Neutrophil (primary cell): ENCODE measurements around the gene ASCL2.

Source experiments
- H3K27ac ChIP-seq: fragments of 200-600 bp; sonication (generic); 2 replicates; pipeline ENCODE4 v1.5.1; 2016; ENCODE audit warnings: mild to moderate bottlenecking, moderate library complexity
- H3K27me3 ChIP-seq: fragments of 200-600 bp; sonication (generic); 2 replicates; pipeline ENCODE4 v1.6.0; 2016; ENCODE audit warnings: mild to moderate bottlenecking
- H3K36me3 ChIP-seq: fragments of 200-600 bp; sonication (generic); 2 replicates; pipeline ENCODE4 v1.5.1; 2017
- H3K4me1 ChIP-seq, 2 experiments: fragments of 200-600 bp in 1 of 2; sonication (generic) in 1 of 2; 1 replicate in 1 of 2; 2 replicates in 1 of 2; pipeline versions ENCODE4 v1.5.1 to v1.6.1; 2013 to 2016; ENCODE audit warnings: low read depth in 1 of 2, low read length in 1 of 2, mild to moderate bottlenecking in 1 of 2, moderate library complexity in 1 of 2; ENCODE audit not compliant: control insufficient read depth in 1 of 2, insufficient read depth in 1 of 2
- H3K4me3 ChIP-seq, 2 experiments: fragments of 200-600 bp in 1 of 2; sonication (generic) in 1 of 2; 1 replicate in 1 of 2; 2 replicates in 1 of 2; pipeline ENCODE4 v1.5.1; 2013 to 2016; ENCODE audit warnings: low read depth in 1 of 2, low read length in 1 of 2, mild to moderate bottlenecking in 1 of 2, moderate library complexity in 1 of 2
- H3K9me3 ChIP-seq: fragments of 200-600 bp; sonication (generic); 2 replicates; pipeline ENCODE4 v1.5.1; 2016
- CTCF ChIP-seq: fragments of 200-600 bp; sonication (generic); IDR thresholded peaks from 2 replicates; pipeline ENCODE4 v1.5.1; 2016; ENCODE audit warnings: antibody characterized with exemption

Gene ASCL2

GRCh38 chr11:2316963-2317244 lies 46.5 kb upstream of the ASCL2 start:
- no peak for TF ChIP-seq CTCF
- Histone ChIP-seq H3K9me3 (no peaks in the 10 kb centered on the region), H3K36me3 (peaks cover 41% of the 10 kb centered on the region), H3K27ac (no peak overlapping the region), H3K27me3 (peaks cover 15% of the 10 kb centered on the region), H3K4me3 (no peak overlapping the region), H3K4me1 (no peaks in the 10 kb centered on the region)

DNA sequence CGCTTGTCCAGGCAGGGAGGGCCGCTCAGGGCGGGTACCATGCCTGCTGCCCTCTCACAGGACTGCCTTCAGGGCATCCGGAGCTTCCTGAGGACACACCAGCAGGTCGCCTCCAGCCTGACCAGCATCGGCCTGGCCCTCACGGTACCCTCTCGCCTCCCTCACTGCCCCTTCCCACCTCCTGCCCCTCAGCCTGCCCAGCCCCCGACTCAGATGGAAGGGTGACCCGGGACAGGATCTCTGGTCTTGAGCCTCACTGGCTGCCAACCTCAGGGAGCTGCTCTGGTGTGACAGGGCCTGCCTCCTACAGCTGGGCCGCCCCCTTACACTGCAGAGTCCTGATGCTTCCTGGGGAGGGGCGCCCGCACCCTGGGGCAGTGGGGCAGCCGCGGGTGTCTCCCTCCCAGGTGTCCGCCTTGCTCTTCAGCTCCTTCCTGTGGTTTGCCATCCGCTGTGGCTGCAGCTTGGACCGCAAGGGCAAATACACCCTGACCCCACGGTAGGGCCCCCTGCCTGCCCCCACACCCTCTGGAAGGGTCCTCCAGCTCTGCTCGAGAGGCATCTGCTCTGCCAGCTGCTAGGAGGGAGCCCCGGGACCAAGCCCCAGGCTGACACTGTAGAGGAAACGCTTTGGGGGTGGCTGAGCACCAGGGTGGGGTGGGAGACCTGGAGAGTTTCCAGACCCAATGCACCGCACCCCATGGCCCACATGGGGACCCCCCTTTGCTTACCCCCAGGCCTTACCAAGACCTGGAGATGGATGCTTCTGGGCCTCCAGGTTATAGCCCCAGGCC lies 46.0 kb upstream of the ASCL2 start:
- Histone ChIP-seq H3K27me3 (peaks cover 9% of the 10 kb centered on the region), H3K27ac (no peak overlapping the region)
- no peak for TF ChIP-seq CTCF

DNA sequence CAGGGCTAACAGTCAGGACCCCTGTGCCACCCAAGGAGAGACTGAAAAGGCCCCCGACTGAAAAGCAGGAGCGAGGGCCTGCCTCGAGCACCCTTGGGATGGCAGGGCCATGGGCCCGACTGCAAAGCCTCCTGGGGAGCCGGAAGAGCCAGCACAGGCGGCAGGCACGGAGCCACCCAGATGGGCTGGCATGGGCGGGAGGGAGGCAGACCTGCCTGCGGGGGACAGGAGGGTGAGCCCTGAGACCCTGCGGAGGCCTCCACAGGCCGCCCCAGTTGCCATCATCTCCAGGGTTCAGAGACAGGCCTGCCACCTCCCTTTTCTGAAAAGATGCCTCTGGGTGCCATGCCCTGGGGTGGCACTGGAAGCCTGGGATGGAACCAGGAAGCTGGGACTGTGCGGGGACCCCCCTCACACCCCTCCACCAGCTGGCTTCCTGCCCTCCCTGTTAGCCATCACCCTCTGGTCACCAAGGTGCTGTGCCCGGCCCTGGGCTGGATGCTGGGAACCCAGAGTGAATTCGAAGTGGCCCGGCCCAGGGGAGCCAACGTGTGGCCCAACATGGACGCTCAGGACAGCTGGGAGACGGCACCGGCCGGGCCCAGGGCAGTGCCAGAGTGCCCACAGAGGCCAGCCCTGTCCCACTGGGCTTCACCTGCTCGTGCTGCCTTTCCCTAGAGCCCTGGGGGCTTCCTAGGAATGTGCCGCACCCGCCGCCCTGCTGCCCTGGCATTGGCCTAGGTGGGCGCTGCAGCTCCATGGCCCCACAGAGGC lies 45.2 kb upstream of the ASCL2 start:
- TF ChIP-seq CTCF, result no peak
- Histone ChIP-seq H3K4me3 (no peak overlapping the region), H3K27ac (no peak overlapping the region), H3K27me3 (peaks cover 2% of the 10 kb centered on the region), H3K9me3 (no peaks in the 10 kb centered on the region), H3K4me1 (no peaks in the 10 kb centered on the region), H3K36me3 (peaks cover 41% of the 10 kb centered on the region)

More for the DNA sequence above, 46.0 kb upstream of the ASCL2 start:
- Histone ChIP-seq H3K36me3 (peaks cover 41% of the 10 kb centered on the region), H3K4me3 (no peak overlapping the region), H3K4me1 (no peaks in the 10 kb centered on the region), H3K9me3 (no peaks in the 10 kb centered on the region)

- Histone ChIP-seq H3K4me1 (no peaks in the 10 kb centered on the region), H3K27me3 (no peaks in the 10 kb centered on the region), H3K9me3 (no peaks in the 10 kb centered on the region), H3K36me3 (peaks cover 41% of the 10 kb centered on the region), H3K4me3 (no peak overlapping the region), H3K27ac (no peak overlapping the region)
- no peak for TF ChIP-seq CTCF
Observed at GRCh38 chr11:2314525-2315394, 44.4 kb upstream of the ASCL2 start.

DNA sequence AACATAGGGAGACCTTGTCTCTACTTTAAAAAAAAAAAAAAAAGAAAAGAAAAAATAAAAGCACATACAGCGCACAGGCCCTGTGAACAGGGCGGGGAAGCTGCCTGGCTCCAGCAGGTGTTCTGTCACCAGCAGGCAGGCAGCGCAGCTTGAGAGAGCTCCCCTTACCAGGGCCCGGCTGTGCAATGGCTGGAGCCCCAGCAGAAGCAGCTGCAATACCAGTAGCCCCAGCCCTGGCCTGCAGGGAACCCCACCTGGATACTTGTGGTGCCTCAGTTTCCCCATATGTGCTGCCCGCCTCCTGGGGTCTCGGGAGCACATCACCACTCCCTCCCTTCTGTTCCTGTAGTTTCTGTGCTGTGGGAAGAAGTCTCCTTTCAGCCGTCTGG lies 43.7 kb upstream of the ASCL2 start:
- no peak overlapping the region for H3K4me3 ChIP-seq
- TF ChIP-seq CTCF, result no peak
- H3K27me3 ChIP-seq, result no peaks in the 10 kb centered on the region
- peaks cover 41% of the 10 kb centered on the region for H3K36me3 ChIP-seq
- no peaks in the 10 kb centered on the region for H3K9me3 ChIP-seq
- no peak overlapping the region for H3K27ac ChIP-seq
- H3K4me1 ChIP-seq, result no peaks in the 10 kb centered on the region
